Mesodermal cell (in vitro differentiated cells): Measurements from ENCODE around the gene UBE2E2.

Experiments
- H3K27ac ChIP-seq: 2 replicates; pipeline ENCODE4 v1.7.0; 2013; ENCODE audit warnings: mild to moderate bottlenecking, low read depth, low read length, moderate library complexity; ENCODE audit not compliant: severe bottlenecking
- H3K36me3 ChIP-seq: 2 replicates; pipeline ENCODE4 v1.7.1; 2013; ENCODE audit warnings: mild to moderate bottlenecking, low read length, moderate library complexity; ENCODE audit not compliant: control insufficient read depth, insufficient read depth
- H3K4me1 ChIP-seq: one replicate; pipeline ENCODE4 v1.7.1; 2013; ENCODE audit warnings: mild to moderate bottlenecking, low read length; ENCODE audit not compliant: insufficient read depth, control insufficient read depth, poor library complexity, severe bottlenecking
- H3K4me3 ChIP-seq: 2 replicates; pipeline ENCODE4 v1.7.0; 2013; ENCODE audit warnings: low read length, control low read depth, mild to moderate bottlenecking; ENCODE audit not compliant: insufficient read depth, poor library complexity, severe bottlenecking; ENCODE audit errors: extremely low read depth
- H3K9me3 ChIP-seq: 2 replicates; pipeline ENCODE4 v1.7.1; 2013; ENCODE audit warnings: mild to moderate bottlenecking, low read length, moderate library complexity; ENCODE audit not compliant: control insufficient read depth
- WGBS, 2 experiments: methylation state at CpG; one replicate each; pipeline ENCODE4 v1.1.5; 2013; ENCODE audit warnings: missing lambda C conversion rate in 2 of 2; ENCODE audit not compliant: insufficient coverage in 2 of 2; 5-methylcytosine and 5-hydroxymethylcytosine counted together

The UBE2E2 gene

GRCh38 chr3:23481011-23481615 lies 278.0 kb downstream of the UBE2E2 start:
- H3K9me3 ChIP-seq = peaks cover 10% of the 10 kb centered on the region
- H3K27ac ChIP-seq = no peak overlapping the region
- no peaks in the 10 kb centered on the region for H3K36me3 ChIP-seq
- 83 to 100% methylated on average over 1 to 3 of the region's 5 CpGs for WGBS, 2 experiments
- H3K4me1 ChIP-seq = no peaks in the 10 kb centered on the region
- H3K4me3 ChIP-seq = no peak overlapping the region

- no peaks in the 10 kb centered on the region for H3K4me1 ChIP-seq
- no peak overlapping the region for H3K27ac ChIP-seq
- H3K36me3 ChIP-seq = no peaks in the 10 kb centered on the region
- no peak overlapping the region for H3K4me3 ChIP-seq
- 77 to 92% methylated on average over 2 of the region's 3 CpGs for WGBS, 2 experiments
- H3K9me3 ChIP-seq = peaks cover 15% of the 10 kb centered on the region
Measured at GRCh38 chr3:23481616-23482278, 278.6 kb downstream of the UBE2E2 start.

- Histone ChIP-seq H3K4me3 (no peak overlapping the region), H3K36me3 (no peaks in the 10 kb centered on the region), H3K4me1 (peaks cover 9% of the 10 kb centered on the region), H3K27ac (no peak overlapping the region), H3K9me3 (peaks cover 16% of the 10 kb centered on the region)
- 98 to 100% methylated on average over 2 to 4 of the region's 4 CpGs for WGBS, 2 experiments
Measured at GRCh38 chr3:23484386-23484785, 281.3 kb downstream of the UBE2E2 start.

- Histone ChIP-seq H3K9me3 (peaks cover 16% of the 10 kb centered on the region), H3K27ac (no peak overlapping the region), H3K4me3 (no peak overlapping the region), H3K4me1 (peaks cover 23% of the 10 kb centered on the region), H3K36me3 (no peaks in the 10 kb centered on the region)
- WGBS, 2 experiments = 85 to 92% methylated on average over 5 to 6 of the region's 6 CpGs
Measured at GRCh38 chr3:23485922-23486321, 282.8 kb downstream of the UBE2E2 start.

GRCh38 chr3:23487015-23487414 lies 283.9 kb downstream of the UBE2E2 start:
- Histone ChIP-seq H3K4me1 (peaks cover 24% of the 10 kb centered on the region), H3K27ac (no peak overlapping the region), H3K9me3 (peaks cover 16% of the 10 kb centered on the region), H3K4me3 (no peak overlapping the region), H3K36me3 (no peaks in the 10 kb centered on the region)
- WGBS, 2 experiments = 91% methylated on average over 6 to 7 of the region's 9 CpGs

GRCh38 chr3:23488618-23489017 lies 285.5 kb downstream of the UBE2E2 start:
- Histone ChIP-seq H3K4me1 (peaks cover 24% of the 10 kb centered on the region), H3K27ac (no peak overlapping the region), H3K36me3 (no peaks in the 10 kb centered on the region), H3K4me3 (no peak overlapping the region), H3K9me3 (peaks cover 16% of the 10 kb centered on the region)
- 100% methylated on average over 1 to 2 of the region's 3 CpGs for WGBS, 2 experiments

GRCh38 chr3:23489300-23490158 lies 286.4 kb downstream of the UBE2E2 start:
- Histone ChIP-seq H3K9me3 (peaks cover 14% of the 10 kb centered on the region), H3K4me1 (peaks cover 24% of the 10 kb centered on the region), H3K4me3 (no peak overlapping the region), H3K27ac (peak overlapping the region; percentile 51), H3K36me3 (no peaks in the 10 kb centered on the region)
- 79 to 86% methylated on average over 5 to 6 of the region's 7 CpGs for WGBS, 2 experiments

- Histone ChIP-seq H3K4me3 (no peak overlapping the region), H3K4me1 (peaks cover 24% of the 10 kb centered on the region), H3K27ac (no peak overlapping the region), H3K36me3 (no peaks in the 10 kb centered on the region), H3K9me3 (peaks cover 10% of the 10 kb centered on the region)
- WGBS, 2 experiments = 79 to 95% methylated on average over 2 of the region's 3 CpGs
Measured at GRCh38 chr3:23490459-23490858, 287.3 kb downstream of the UBE2E2 start.

- H3K4me1 ChIP-seq = peaks cover 24% of the 10 kb centered on the region
- no peaks in the 10 kb centered on the region for H3K9me3 ChIP-seq
- H3K27ac ChIP-seq = no peak overlapping the region
- no peak overlapping the region for H3K4me3 ChIP-seq
- no peaks in the 10 kb centered on the region for H3K36me3 ChIP-seq
Measured at GRCh38 chr3:23492057-23492456, 288.9 kb downstream of the UBE2E2 start.

GRCh38 chr3:23493889-23494288 lies 290.8 kb downstream of the UBE2E2 start:
- H3K4me1 ChIP-seq = peaks cover 19% of the 10 kb centered on the region
- no peak overlapping the region for H3K27ac ChIP-seq
- H3K36me3 ChIP-seq = no peaks in the 10 kb centered on the region
- no peak overlapping the region for H3K4me3 ChIP-seq
- no peaks in the 10 kb centered on the region for H3K9me3 ChIP-seq

GRCh38 chr3:23494967-23495366 lies 291.8 kb downstream of the UBE2E2 start:
- Histone ChIP-seq H3K9me3 (no peaks in the 10 kb centered on the region), H3K4me1 (peaks cover 9% of the 10 kb centered on the region), H3K4me3 (no peak overlapping the region), H3K36me3 (no peaks in the 10 kb centered on the region), H3K27ac (no peak overlapping the region)
- WGBS, 2 experiments = no CpG with 5 or more reads among the region's 1 CpG
